ENCODE data around the gene ST6GALNAC5.

The ST6GALNAC5 gene

DNA sequence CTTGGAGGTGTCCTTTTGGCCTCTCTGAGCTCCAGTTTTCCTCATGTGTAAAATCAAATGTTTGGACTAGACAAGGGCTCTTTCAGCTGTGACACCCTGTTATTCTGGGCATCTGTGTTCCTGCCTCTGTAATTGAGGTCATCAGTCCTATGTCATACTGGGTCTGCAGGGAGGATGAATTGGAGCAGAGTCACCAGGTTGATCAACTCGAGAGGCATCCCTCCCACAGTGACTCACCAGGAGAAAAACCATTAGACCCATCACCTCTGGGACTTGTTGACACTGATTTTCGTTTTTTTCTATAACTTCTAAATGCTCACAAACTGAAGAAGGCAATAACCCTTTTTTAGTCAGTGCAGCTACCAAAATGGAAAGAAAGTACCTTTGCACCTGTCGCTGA is 82.2 kb downstream of the ST6GALNAC5 start:
- H3K4me1 ChIP-seq (ENCODE audit: insufficient read depth, insufficient read length) = no peaks in the 10 kb centered on the region
- no peak overlapping the region for H3K9ac ChIP-seq (ENCODE audit: insufficient read length, low read depth)
- no peaks in the 10 kb centered on the region for H3K27me3 ChIP-seq (ENCODE audit: insufficient read depth, insufficient read length)
- no peaks in the 10 kb centered on the region for H3K36me3 ChIP-seq (ENCODE audit: insufficient read depth, insufficient read length, low read length)
- no peak overlapping the region for H3K4me3 ChIP-seq (ENCODE audit: insufficient read length, low read depth)
- TF ChIP-seq SUZ12 (IDR thresholded peaks at IDR 0.05; ENCODE audit: extremely low read depth, insufficient read depth, insufficient read length) = no peak
- no peak for TF ChIP-seq YY1 (IDR thresholded peaks at IDR 0.05; ENCODE audit: insufficient read depth, insufficient read length)
- no peak for TF ChIP-seq ZNF274 (IDR thresholded peaks at IDR 0.05; ENCODE audit: low read depth, low read length)
- H3K9me3 ChIP-seq (ENCODE audit: insufficient read depth, low read length) = no peaks in the 10 kb centered on the region
- DNase-seq (ENCODE audit: low read depth, low spot score) = no peak

DNA sequence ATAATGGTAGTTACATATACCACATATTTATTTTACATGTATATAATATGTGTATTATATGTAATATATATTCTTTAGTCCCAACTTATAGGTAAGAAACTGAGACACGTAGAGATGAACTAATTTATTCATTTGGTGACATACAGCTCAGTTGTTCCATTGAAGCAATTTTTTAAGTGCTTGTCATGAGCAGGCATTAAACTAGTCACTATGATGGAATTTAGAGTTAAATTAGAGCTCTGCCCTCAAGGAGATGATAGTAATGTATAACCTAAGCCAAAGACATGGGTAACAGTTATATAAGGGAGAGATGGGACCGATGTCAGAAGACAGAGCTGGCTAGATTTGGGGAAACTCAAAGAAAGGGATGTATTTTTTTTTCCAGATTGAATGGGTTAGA is 83.0 kb downstream of the ST6GALNAC5 start:
- Histone ChIP-seq H3K4me3 (ENCODE audit: insufficient read length, low read depth) (no peak overlapping the region), H3K9me3 (ENCODE audit: insufficient read depth, low read length) (no peaks in the 10 kb centered on the region), H3K27me3 (ENCODE audit: insufficient read depth, insufficient read length) (no peaks in the 10 kb centered on the region), H3K4me1 (ENCODE audit: insufficient read depth, insufficient read length) (no peaks in the 10 kb centered on the region), H3K9ac (ENCODE audit: insufficient read length, low read depth) (no peak overlapping the region), H3K36me3 (ENCODE audit: insufficient read depth, insufficient read length, low read length) (no peaks in the 10 kb centered on the region)
- TF ChIP-seq YY1 (IDR thresholded peaks at IDR 0.05; ENCODE audit: insufficient read depth, insufficient read length) (no peak), ZNF274 (IDR thresholded peaks at IDR 0.05; ENCODE audit: low read depth, low read length) (no peak), SUZ12 (IDR thresholded peaks at IDR 0.05; ENCODE audit: extremely low read depth, insufficient read depth, insufficient read length) (no peak)
- DNase-seq (ENCODE audit: low read depth, low spot score) = no peak

DNA sequence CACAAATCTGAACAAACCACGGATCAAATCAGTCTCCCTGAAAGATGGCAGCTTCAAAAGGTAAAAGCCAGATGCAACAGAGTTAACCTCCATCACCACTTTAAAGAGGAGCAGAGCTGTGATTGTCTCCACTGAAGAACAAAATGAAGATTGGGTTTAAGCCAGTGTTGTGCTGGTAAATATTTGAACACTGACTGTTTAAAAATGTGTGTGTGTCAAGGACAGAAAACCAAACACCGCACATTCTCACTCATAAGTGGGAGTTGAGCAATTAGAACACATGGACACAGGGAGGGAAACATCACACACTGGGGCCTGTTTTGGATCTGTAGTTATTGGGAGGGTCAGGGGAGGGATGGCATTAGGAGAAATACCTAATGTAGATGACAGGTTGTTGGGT is 83.9 kb downstream of the ST6GALNAC5 start:
- H3K9me3 ChIP-seq (ENCODE audit: insufficient read depth, low read length) = no peaks in the 10 kb centered on the region
- DNase-seq (ENCODE audit: low read depth, low spot score) = no peak
- no peaks in the 10 kb centered on the region for H3K27me3 ChIP-seq (ENCODE audit: insufficient read depth, insufficient read length)
- no peak overlapping the region for H3K9ac ChIP-seq (ENCODE audit: insufficient read length, low read depth)
- no peak overlapping the region for H3K4me3 ChIP-seq (ENCODE audit: insufficient read length, low read depth)
- no peaks in the 10 kb centered on the region for H3K4me1 ChIP-seq (ENCODE audit: insufficient read depth, insufficient read length)
- H3K36me3 ChIP-seq (ENCODE audit: insufficient read depth, insufficient read length, low read length) = no peaks in the 10 kb centered on the region
- TF ChIP-seq SUZ12 (IDR thresholded peaks at IDR 0.05; ENCODE audit: extremely low read depth, insufficient read depth, insufficient read length) = no peak
- TF ChIP-seq ZNF274 (IDR thresholded peaks at IDR 0.05; ENCODE audit: low read depth, low read length) = no peak
- no peak for TF ChIP-seq YY1 (IDR thresholded peaks at IDR 0.05; ENCODE audit: insufficient read depth, insufficient read length)

DNA sequence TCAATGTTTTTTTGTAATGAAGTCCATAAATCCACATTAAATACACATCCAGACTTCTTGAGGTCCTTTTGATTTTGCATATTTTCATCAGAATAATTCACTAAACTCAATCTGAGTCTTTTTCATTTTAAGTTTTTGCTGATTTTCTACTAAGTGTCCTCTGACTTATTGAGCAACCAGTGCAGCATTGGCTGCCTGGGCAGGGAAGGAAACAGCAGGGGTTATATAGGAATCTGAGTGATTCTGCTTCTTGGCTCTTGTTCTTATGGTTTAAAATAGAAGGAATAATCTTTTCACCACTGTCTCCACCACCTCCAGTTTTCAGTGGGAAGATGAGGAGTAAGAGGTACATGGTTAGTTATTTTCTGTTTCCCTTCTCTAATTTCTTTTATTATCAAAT is 88.4 kb downstream of the ST6GALNAC5 start:
- Histone ChIP-seq H3K4me3 (ENCODE audit: insufficient read length, low read depth) (no peak overlapping the region), H3K4me1 (ENCODE audit: insufficient read depth, insufficient read length) (no peaks in the 10 kb centered on the region), H3K27me3 (ENCODE audit: insufficient read depth, insufficient read length) (no peaks in the 10 kb centered on the region), H3K9me3 (ENCODE audit: insufficient read depth, low read length) (no peaks in the 10 kb centered on the region), H3K36me3 (ENCODE audit: insufficient read depth, insufficient read length, low read length) (no peaks in the 10 kb centered on the region), H3K9ac (ENCODE audit: insufficient read length, low read depth) (no peak overlapping the region)
- no peak for TF ChIP-seq YY1 (IDR thresholded peaks at IDR 0.05; ENCODE audit: insufficient read depth, insufficient read length)
- TF ChIP-seq ZNF274 (IDR thresholded peaks at IDR 0.05; ENCODE audit: low read depth, low read length) = no peak
- TF ChIP-seq SUZ12 (IDR thresholded peaks at IDR 0.05; ENCODE audit: extremely low read depth, insufficient read depth, insufficient read length) = no peak
- DNase-seq (ENCODE audit: low read depth, low spot score) = no peak

DNA sequence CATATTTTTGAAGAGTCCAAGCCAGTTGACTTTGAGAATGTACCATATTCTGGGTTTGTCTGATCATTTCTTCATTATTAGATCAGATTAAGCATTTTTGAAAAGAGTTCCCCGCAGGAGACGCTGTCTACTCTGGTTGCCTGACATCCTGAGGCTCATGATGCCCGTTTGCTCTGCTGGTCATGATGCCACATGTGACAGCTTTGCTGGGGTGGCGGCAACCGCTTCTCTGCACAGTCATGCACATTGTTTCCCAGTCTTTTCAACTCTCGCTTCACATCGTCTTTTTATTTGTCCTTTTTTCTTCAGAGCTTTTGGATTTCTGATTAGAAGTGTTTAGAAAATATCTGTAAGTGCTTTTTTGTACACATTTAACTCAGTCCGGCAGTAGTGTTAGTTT is 90.7 kb downstream of the ST6GALNAC5 start:
- no peak overlapping the region for H3K9ac ChIP-seq (ENCODE audit: insufficient read length, low read depth)
- H3K36me3 ChIP-seq (ENCODE audit: insufficient read depth, insufficient read length, low read length) = no peaks in the 10 kb centered on the region
- no peak for DNase-seq (ENCODE audit: low read depth, low spot score)
- no peaks in the 10 kb centered on the region for H3K4me1 ChIP-seq (ENCODE audit: insufficient read depth, insufficient read length)
- no peak for TF ChIP-seq SUZ12 (IDR thresholded peaks at IDR 0.05; ENCODE audit: extremely low read depth, insufficient read depth, insufficient read length)
- TF ChIP-seq ZNF274 (IDR thresholded peaks at IDR 0.05; ENCODE audit: low read depth, low read length) = no peak
- no peak for TF ChIP-seq YY1 (IDR thresholded peaks at IDR 0.05; ENCODE audit: insufficient read depth, insufficient read length)
- H3K27me3 ChIP-seq (ENCODE audit: insufficient read depth, insufficient read length) = no peaks in the 10 kb centered on the region
- no peak overlapping the region for H3K4me3 ChIP-seq (ENCODE audit: insufficient read length, low read depth)
- H3K9me3 ChIP-seq (ENCODE audit: insufficient read depth, low read length) = no peaks in the 10 kb centered on the region

DNA sequence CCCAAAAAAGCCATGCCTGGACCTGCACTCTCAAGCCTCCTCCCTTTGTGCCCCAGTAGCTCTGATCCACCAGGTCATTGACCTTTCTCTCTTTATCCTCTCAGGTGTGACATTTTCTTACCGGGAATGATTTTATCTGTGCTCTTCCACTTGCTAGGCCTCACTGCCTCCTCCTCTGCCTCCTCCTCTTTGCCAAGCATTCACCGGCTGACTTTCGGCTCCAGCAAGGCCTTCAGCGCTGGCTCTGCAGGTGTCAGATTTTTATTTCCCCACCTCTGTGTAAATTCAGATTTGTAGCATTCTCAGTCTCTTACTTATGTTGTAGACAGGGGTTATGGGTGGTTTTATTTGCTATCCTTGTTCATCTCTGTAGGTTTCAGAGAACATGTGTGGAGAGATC is 91.5 kb downstream of the ST6GALNAC5 start:
- DNase-seq (ENCODE audit: low read depth, low spot score) = no peak
- Histone ChIP-seq H3K4me3 (ENCODE audit: insufficient read length, low read depth) (no peak overlapping the region), H3K9me3 (ENCODE audit: insufficient read depth, low read length) (no peaks in the 10 kb centered on the region), H3K4me1 (ENCODE audit: insufficient read depth, insufficient read length) (no peaks in the 10 kb centered on the region), H3K36me3 (ENCODE audit: insufficient read depth, insufficient read length, low read length) (no peaks in the 10 kb centered on the region), H3K9ac (ENCODE audit: insufficient read length, low read depth) (no peak overlapping the region), H3K27me3 (ENCODE audit: insufficient read depth, insufficient read length) (no peaks in the 10 kb centered on the region)
- TF ChIP-seq YY1 (IDR thresholded peaks at IDR 0.05; ENCODE audit: insufficient read depth, insufficient read length) = no peak
- TF ChIP-seq ZNF274 (IDR thresholded peaks at IDR 0.05; ENCODE audit: low read depth, low read length) = no peak
- no peak for TF ChIP-seq SUZ12 (IDR thresholded peaks at IDR 0.05; ENCODE audit: extremely low read depth, insufficient read depth, insufficient read length)

DNA sequence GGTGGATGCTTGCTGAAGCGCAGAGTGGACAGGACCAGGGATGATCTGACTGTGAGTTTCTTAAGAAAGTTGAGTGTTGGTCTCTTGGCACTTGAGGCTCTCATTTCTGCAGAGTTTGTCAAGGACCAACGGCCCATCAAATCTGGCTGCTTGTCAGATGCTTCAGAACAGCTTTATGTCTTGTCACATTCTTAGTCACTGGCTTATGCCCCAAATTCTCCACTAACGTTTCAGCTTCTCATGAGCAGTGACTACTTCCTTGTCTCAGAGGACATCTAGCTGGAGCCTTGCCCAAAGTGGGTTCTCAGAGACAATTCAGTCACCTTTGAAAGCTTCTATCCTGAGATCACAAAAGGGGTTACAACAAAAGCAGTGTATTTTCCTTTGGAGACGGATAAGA is 92.3 kb downstream of the ST6GALNAC5 start:
- H3K9me3 ChIP-seq (ENCODE audit: insufficient read depth, low read length) = no peaks in the 10 kb centered on the region
- H3K27me3 ChIP-seq (ENCODE audit: insufficient read depth, insufficient read length) = no peaks in the 10 kb centered on the region
- DNase-seq (ENCODE audit: low read depth, low spot score) = no peak
- no peak overlapping the region for H3K4me3 ChIP-seq (ENCODE audit: insufficient read length, low read depth)
- TF ChIP-seq YY1 (IDR thresholded peaks at IDR 0.05; ENCODE audit: insufficient read depth, insufficient read length) = no peak
- TF ChIP-seq SUZ12 (IDR thresholded peaks at IDR 0.05; ENCODE audit: extremely low read depth, insufficient read depth, insufficient read length) = no peak
- no peak for TF ChIP-seq ZNF274 (IDR thresholded peaks at IDR 0.05; ENCODE audit: low read depth, low read length)
- H3K9ac ChIP-seq (ENCODE audit: insufficient read length, low read depth) = no peak overlapping the region
- no peaks in the 10 kb centered on the region for H3K36me3 ChIP-seq (ENCODE audit: insufficient read depth, insufficient read length, low read length)
- no peaks in the 10 kb centered on the region for H3K4me1 ChIP-seq (ENCODE audit: insufficient read depth, insufficient read length)
